Eye (tissue), 1 donor: ENCODE measurements around the gene PROSER2.

Experiments
- DNase-seq: peaks from one replicate; pipeline ENCODE4 v3.0.0-alpha.2; 2015

PROSER2 gene

DNA sequence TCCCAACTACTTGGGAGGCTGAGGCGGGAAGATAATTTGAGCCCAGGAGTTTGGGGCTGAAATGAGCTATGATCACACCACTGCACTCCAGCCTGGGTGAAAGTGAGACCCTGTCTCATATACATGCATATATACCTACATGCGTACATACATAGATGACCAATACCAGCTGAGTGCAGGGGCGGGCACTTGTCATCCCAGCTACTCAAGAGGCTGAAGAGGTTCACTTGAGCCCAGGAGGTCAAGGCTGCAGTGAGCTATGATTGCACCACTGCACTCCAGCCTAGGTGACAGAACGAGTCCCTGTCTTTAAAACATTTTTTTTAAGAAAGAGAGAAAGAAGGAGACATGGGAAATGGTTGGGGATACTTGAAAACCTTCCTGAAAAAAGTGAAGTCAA lies 17.4 kb upstream of the PROSER2 start:
- no peak for DNase-seq

DNA sequence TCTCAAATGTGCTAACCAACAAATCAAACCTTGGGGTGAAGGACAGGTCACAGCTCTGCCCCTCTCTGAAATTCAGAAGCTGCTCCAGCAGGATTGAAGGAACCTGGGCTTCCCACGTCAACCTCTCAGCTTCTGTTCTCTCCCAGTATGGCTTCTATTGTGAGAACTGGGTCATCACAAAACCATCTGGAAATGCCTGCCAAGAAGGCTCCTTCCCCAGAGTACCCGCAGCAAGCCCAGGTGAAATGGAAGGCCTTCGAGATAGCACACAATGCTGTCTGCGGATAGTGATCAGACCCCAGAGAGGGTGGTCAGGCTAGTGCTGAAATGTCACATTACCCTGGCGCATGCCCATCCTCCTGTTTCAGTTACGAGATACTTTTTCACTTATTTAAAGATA lies 16.4 kb upstream of the PROSER2 start:
- DNase-seq, result no peak

DNA sequence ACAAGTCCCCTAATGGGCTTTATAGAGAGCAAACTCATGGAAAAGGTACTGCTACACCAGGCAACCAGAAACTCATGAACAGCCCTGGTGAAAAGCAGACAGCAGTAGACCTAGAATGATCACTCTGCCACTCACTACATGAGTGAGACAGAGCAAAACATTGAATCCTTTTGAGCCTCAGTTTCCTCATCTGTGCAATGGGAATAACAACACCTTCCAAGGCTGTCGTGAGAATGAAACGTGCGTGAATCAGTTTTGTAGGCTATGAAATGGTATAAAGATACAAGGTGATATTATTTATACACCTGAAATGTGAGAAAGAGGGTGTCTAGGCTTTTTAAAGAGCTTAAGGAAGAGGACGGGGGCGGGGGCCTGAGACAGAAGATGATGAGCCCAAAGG lies 14.3 kb upstream of the PROSER2 start:
- DNase-seq, result no peak

DNA sequence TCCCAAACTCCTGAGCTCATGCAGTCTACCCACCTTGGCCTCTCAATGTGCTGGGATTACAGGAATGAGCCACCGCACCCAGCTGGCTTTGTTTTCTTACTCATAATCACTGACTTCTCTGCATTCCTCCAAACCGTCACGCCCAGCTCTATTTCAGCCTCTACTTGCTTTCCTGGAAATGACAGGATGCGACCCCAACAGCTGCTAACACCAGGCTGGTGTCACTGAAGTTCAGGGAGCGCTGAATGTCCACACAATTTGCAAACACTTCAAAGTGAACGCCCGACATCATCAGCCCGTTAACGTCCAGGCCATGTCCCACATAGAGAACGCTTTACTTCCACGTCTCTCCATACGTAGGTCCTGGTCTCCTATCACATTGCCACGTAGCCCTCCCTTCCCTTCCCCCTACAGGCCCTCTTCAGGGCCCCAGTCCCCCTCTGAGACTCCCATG lies 12.8 kb upstream of the PROSER2 start:
- peak; percentile 67 for DNase-seq

GRCh38 chr10:11810973-11811372 lies 12.2 kb upstream of the PROSER2 start:
- DNase-seq, result no peak

- DNase-seq, result no peak
Observed at GRCh38 chr10:11813177-11813576, 10.0 kb upstream of the PROSER2 start.

GRCh38 chr10:11813855-11814567 lies 9.1 kb upstream of the PROSER2 start:
- no peak for DNase-seq

- no peak for DNase-seq
Observed at GRCh38 chr10:11819027-11819426, 4.1 kb upstream of the PROSER2 start.

DNA sequence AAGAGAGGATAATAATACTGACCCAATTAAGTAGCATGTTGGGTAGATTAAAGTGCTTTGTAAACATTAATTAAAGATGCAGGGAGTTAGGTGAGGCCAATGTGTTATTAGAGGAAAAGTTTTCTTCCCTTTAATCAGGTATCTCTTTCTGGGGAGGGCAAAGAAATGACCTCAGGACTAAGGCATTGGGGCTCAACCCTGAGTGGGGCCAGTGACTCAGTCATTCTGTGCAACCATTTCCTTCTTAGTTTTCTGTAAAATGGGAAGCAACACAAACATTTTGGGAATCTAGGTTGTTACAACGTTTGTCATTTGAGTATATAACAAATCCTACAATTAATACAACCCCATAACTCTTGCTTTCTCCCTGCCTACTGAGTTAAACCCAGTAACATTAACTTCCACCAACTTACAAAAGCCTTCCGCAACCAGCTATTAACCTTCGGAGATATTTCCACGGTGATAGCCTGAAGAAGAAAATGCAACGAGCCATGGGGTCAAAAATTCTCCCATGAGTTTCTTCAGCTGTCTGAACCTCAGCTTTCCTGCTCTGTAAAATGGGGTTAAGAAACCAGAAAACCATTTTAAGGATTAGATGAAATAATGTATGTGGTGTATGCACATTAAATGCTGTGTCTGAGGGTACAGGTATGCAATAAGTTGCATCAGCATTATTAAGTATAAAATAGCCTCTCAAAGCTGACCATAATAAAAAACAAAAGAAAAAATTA lies 965 bp upstream of the PROSER2 start:
- no peak for DNase-seq

- no peak for DNase-seq
Observed at GRCh38 chr10:11822809-11823121, 391 bp upstream of the PROSER2 start.

DNA sequence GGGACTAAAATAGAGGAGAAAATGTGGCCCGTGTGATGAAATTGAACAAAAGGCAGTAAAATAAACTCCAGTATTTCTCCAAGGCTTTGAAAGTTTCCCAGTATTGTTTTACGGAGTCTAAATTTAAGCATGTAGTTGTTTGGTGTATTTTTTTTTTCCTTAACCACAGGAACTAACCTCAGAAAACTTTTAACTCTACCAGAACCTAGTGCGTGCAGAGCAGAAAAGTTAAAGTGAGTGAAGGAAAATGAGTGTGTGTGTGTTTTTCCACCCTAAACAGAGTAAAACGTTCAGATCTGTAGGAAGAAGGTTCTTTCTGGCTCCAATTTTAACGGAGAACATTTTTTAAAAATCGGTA lies 812 bp downstream of the PROSER2 start:
- DNase-seq, result peak; percentile 45

GRCh38 chr10:11824376-11824775 lies 1.2 kb downstream of the PROSER2 start:
- DNase-seq, result peak; percentile 36

- no peak for DNase-seq
Observed at GRCh38 chr10:11824825-11825224, 1.7 kb downstream of the PROSER2 start.

GRCh38 chr10:11825796-11826414 lies 2.7 kb downstream of the PROSER2 start:
- DNase-seq, result no peak

DNA sequence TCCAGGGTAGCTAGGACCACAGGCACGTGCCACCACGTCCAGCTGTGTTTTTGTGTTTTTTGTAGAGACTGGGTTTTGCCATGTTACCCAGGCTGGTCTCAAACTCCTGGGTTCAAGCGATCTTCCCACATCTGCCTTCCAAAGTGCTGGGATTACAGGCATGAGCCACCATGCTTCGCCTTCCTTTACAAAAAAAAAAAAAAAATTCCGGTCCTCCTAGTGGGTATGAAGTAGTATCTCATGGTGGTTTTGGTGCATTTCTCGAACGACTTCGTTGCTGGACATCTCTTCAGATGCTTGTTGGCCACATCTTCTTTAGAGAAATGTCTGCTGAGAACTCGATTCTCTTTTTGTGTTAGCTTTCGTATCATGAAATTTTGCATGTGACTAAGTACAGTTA lies 3.9 kb downstream of the PROSER2 start:
- no peak for DNase-seq

DNA sequence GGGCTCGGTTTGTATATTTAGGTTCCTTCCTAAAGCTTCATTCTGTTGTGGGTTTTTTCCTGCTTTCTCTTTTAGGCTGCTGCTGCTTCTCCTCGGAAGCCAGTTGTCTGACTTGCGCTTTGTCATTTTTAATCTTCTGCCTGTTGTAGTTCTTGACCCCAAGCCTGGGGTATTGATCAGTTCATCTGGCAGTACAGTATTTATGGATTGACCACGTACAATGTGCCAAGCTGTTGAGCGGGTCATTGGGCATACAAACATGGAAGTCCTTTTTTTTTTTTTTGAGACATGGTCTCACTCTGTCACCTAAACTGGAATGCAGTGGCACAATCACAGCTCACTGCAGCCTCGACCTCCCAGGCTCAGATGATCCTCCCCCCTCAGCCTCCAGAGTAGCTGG lies 4.3 kb downstream of the PROSER2 start:
- no peak for DNase-seq

- DNase-seq, result no peak
Observed at GRCh38 chr10:11828682-11829284, 5.6 kb downstream of the PROSER2 start.

- no peak for DNase-seq
Observed at GRCh38 chr10:11830836-11831519, 7.8 kb downstream of the PROSER2 start.

GRCh38 chr10:11831520-11831951 lies 8.4 kb downstream of the PROSER2 start:
- DNase-seq, result peak; percentile 10

GRCh38 chr10:11832042-11832441 lies 8.9 kb downstream of the PROSER2 start:
- peak; percentile 19 for DNase-seq

- DNase-seq, result no peak
Observed at GRCh38 chr10:11835061-11835460, 11.9 kb downstream of the PROSER2 start.

- no peak for DNase-seq
Observed at GRCh38 chr10:11835704-11836103, 12.5 kb downstream of the PROSER2 start.
